Esophagus (tissue), 2 donors: Measurements from ENCODE around the gene TMEM121. TPM values are rescaled to one million over a fixed set of nuclear protein-coding genes. Genes with fewer than 3 reads are reported as not detected.
"Not testable (repeated sequence)": the region's sequence is repeated elsewhere in the genome, so short reads cannot be mapped to it uniquely, and the experiment has no call there.

Experiments used
- H3K27ac ChIP-seq, 2 donors: one replicate each; pipeline ENCODE4 v1.5.1; 2013; ENCODE audit warnings: low read depth in 2 of 2, mild to moderate bottlenecking in 2 of 2, inconsistent platforms in 1 of 2, low read length in 1 of 2, moderate library complexity in 1 of 2
- H3K27me3 ChIP-seq, 2 donors: one replicate each; pipeline ENCODE4 v1.6.1; 2013; ENCODE audit warnings: low read length in 2 of 2, control low read depth in 1 of 2, mild to moderate bottlenecking in 1 of 2; ENCODE audit not compliant: insufficient read depth in 2 of 2, control insufficient read depth in 1 of 2
- H3K36me3 ChIP-seq, 2 donors: one replicate each; pipeline ENCODE4 v1.6.1; 2013; ENCODE audit warnings: low read length in 1 of 2; ENCODE audit not compliant: control insufficient read depth in 2 of 2, insufficient read depth in 2 of 2
- H3K4me1 ChIP-seq, 2 donors: one replicate each; pipeline ENCODE4 v1.6.1; 2013; ENCODE audit warnings: low read length in 1 of 2; ENCODE audit not compliant: control insufficient read depth in 2 of 2, insufficient read depth in 2 of 2
- H3K4me3 ChIP-seq, 2 donors: one replicate each; pipeline ENCODE4 v1.5.1; 2013; ENCODE audit warnings: low read length in 2 of 2, mild to moderate bottlenecking in 2 of 2, low read depth in 1 of 2, moderate library complexity in 1 of 2
- H3K9me3 ChIP-seq, 2 donors: one replicate each; pipeline ENCODE4 v1.6.1; 2013; ENCODE audit warnings: mild to moderate bottlenecking in 2 of 2, low read depth in 1 of 2, low read length in 1 of 2, moderate library complexity in 1 of 2; ENCODE audit not compliant: control insufficient read depth in 2 of 2, insufficient read depth in 1 of 2
- WGBS, 2 donors: extraction: QIAGEN DNeasy Blood & Tissue Kit; methylation state at CpG; one replicate each; pipeline ENCODE4 v1.1.7; 2013; 5-methylcytosine and 5-hydroxymethylcytosine counted together
- polyA plus RNA-seq, 2 donors: library from polyadenylated mRNA; stranded (reverse); fragments of 200-250 nt; gene quantifications; one replicate each; pipeline ENCODE4 v1.2.3, GENCODE V29; 2013
- donor health status: healthy with polysubstance abuse.
- donor health status: Bipolar disorder and iron deficiency.

Gene TMEM121
- polyA plus RNA-seq, 2 donors = 0.29 to 1.3 TPM

GRCh38 chr14:105541218-105541875 is 15.0 kb downstream of the TMEM121 start:
- Histone ChIP-seq H3K27ac (no peak overlapping the region), H3K4me1 (peaks cover 0 to 2% of the 10 kb centered on the region in 2 donors), H3K27me3 (no peaks in the 10 kb centered on the region), H3K4me3 (no peak overlapping the region), H3K36me3 (no peaks in the 10 kb centered on the region), H3K9me3 (no peaks in the 10 kb centered on the region)
- 78 to 82% methylated on average over 19 of the region's 19 CpGs for WGBS, 2 donors

DNA sequence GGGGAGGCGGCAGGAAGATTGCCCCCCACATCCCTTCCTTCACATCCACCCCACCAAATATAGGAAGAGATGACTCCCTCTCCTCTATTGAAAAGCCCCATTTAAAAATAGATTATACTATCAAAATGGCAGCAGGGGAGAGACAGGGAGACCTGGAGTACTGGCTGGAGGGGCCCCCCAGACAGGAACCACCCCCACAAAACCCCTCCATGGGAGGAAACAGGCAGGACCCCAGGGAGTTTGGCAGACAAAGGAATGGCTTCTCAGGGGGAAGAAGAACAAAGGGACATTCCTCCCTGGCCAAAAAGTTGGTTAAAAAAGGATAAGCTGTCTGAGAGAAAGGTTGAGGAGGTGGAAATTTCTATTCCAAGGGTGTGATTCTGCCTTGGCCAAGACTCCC is 19.3 kb downstream of the TMEM121 start:
- H3K36me3 ChIP-seq = not testable (repeated sequence)
- 54 to 59% methylated on average over 1 of the region's 1 CpG for WGBS, 2 donors

DNA sequence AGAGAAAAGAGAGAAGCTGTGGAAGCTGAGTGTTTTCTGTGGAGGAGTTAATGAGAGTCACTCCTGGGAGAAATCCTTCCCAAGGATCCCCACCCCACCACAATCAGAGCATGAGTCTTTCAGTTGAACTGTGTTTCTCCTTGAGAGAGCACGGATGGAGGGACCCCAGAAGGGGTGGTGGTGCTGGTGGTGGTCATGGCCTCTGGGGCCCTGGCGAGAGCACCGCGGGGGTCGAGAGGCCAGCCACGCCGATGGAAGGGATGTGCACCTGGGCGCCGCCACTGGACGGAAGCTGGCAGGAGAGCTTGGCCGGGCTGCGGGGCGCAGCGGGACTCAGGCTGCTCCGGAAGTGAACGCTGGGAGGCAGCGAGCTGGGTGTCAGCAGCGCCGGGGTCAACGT is 20.0 kb downstream of the TMEM121 start:
- WGBS, 2 donors = 86 to 94% methylated on average over 6 to 10 of the region's 20 CpGs

More for the DNA sequence above, 19.3 kb downstream of the TMEM121 start:
- H3K27ac ChIP-seq, H3K4me1 ChIP-seq, H3K27me3 ChIP-seq, H3K9me3 ChIP-seq, H3K4me3 ChIP-seq: not testable (repeated sequence)

GRCh38 chr14:105547072-105547471 is 20.7 kb downstream of the TMEM121 start:
- H3K27me3 ChIP-seq, H3K36me3 ChIP-seq, H3K4me1 ChIP-seq, H3K27ac ChIP-seq, H3K9me3 ChIP-seq, H3K4me3 ChIP-seq: not testable (repeated sequence)
- 95% methylated on average over 15 to 19 of the region's 24 CpGs for WGBS, 2 donors

More for the DNA sequence above, 20.0 kb downstream of the TMEM121 start:
- not testable (repeated sequence) for H3K36me3 ChIP-seq, H3K4me3 ChIP-seq, H3K9me3 ChIP-seq, H3K27ac ChIP-seq, H3K27me3 ChIP-seq, H3K4me1 ChIP-seq

DNA sequence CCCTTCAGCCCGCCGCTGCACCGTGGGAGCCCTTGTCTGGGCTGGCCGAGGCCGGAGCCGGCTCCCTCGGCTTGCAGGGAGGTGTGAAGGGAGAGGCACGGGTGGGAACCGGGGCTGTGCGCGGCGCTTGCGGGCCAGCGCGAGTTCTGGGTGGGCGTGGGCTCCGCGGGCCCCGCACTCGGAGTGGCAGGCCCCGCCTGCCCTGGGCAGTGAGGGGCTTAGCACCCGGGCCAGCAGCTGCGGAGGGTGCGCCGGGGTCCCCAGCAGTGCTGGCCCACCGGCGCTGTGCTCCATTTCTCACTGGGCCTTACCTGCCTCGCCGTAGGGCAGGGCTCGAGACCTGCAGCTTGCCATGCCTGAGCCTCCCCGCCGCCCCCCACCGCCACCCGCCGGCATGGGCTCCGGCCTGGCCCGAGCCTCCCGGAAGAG is 21.4 kb downstream of the TMEM121 start:
- Histone ChIP-seq H3K4me3 (no peak overlapping the region), H3K27me3 (no peaks in the 10 kb centered on the region), H3K9me3 (no peaks in the 10 kb centered on the region), H3K36me3 (no peaks in the 10 kb centered on the region), H3K27ac (no peak overlapping the region), H3K4me1 (no peaks in the 10 kb centered on the region)
- WGBS, 2 donors = 96 to 97% methylated on average over 32 to 38 of the region's 38 CpGs

DNA sequence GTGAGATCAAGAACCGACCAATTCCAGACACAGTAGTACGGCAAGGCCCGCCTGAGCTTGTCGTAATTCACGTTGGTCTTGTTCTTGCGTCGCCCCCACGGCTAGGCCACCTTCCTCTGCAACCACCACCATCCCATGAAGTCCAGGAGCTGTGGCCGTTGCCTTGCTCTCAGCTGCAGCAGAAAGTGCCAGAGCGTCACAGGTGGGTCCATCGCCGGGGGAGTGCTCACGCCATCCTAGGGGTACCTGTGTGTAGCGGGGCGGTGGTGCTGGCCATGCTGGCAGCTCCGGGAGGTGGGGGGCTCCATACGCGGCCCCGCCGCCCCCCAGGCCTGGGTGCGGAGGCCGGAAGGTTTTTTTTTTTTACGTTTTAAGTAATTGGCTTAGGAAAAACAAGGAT is 23.1 kb downstream of the TMEM121 start:
- no peak overlapping the region for H3K27ac ChIP-seq
- no peaks in the 10 kb centered on the region for H3K4me1 ChIP-seq
- H3K27me3 ChIP-seq = no peaks in the 10 kb centered on the region
- H3K36me3 ChIP-seq = no peaks in the 10 kb centered on the region
- no peaks in the 10 kb centered on the region for H3K9me3 ChIP-seq
- WGBS, 2 donors = 89 to 94% methylated on average over 23 of the region's 23 CpGs
- H3K4me3 ChIP-seq = no peak overlapping the region

- Histone ChIP-seq H3K4me1 (no peaks in the 10 kb centered on the region), H3K27me3 (no peaks in the 10 kb centered on the region), H3K36me3 (no peaks in the 10 kb centered on the region), H3K27ac (no peak overlapping the region), H3K9me3 (no peaks in the 10 kb centered on the region), H3K4me3 (no peak overlapping the region)
- 84 to 90% methylated on average over 6 of the region's 6 CpGs for WGBS, 2 donors
These were observed 27.6 kb downstream of the TMEM121 start for GRCh38 chr14:105554022-105554421.

DNA sequence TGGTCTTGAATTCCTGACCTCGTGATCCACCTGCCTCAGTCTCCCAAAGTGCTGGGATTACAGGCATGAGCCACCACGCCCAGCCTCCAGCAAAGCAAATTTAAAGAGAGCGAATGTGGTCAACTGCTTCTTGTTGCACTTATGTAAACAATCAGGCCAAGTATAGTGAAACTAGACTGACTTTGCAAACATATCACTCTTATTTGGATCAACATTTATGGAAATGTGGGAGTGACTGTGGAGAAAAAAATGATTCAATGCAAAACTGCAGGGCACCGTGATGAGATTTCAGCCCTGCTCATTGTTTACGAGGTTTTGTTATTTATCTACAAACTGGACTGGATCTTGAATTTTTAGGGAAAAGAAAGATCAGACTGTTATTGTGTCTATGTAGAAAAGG is 28.1 kb downstream of the TMEM121 start:
- WGBS, 2 donors = 73 to 76% methylated on average over 5 of the region's 5 CpGs
- no peaks in the 10 kb centered on the region for H3K4me1 ChIP-seq

DNA sequence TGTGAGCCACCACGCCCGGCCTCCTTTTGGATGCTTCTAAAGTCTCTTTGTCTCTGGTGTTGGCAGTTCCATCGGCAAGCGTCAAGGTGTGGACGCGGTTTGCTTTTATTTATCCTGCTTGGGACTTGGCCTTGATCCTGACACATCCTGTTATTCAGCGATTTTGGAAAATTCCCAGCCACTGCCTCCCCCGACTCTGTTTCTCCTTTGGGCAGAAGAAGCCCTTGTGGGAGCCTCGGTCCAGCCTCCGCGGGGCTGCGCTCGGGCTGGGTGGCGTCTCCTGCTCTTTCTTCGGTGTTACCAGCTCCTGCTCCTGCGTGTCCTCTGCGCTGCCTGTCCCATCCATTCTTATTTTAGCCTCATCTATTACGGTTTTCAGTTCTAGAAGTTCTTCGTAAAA is 31.3 kb downstream of the TMEM121 start:
- H3K9me3 ChIP-seq, H3K4me3 ChIP-seq, H3K36me3 ChIP-seq, H3K4me1 ChIP-seq, H3K27me3 ChIP-seq, H3K27ac ChIP-seq: not testable (repeated sequence)
- WGBS, 2 donors = 70 to 80% methylated on average over 19 of the region's 19 CpGs

More for the DNA sequence above, 28.1 kb downstream of the TMEM121 start:
- Histone ChIP-seq H3K27ac (no peak overlapping the region), H3K9me3 (no peaks in the 10 kb centered on the region), H3K36me3 (no peaks in the 10 kb centered on the region), H3K27me3 (no peaks in the 10 kb centered on the region), H3K4me3 (no peak overlapping the region)

- not testable (repeated sequence) for H3K4me1 ChIP-seq, H3K4me3 ChIP-seq, H3K27me3 ChIP-seq, H3K9me3 ChIP-seq, H3K27ac ChIP-seq, H3K36me3 ChIP-seq
- 75 to 80% methylated on average over 14 to 20 of the region's 28 CpGs for WGBS, 2 donors
These were observed 32.2 kb downstream of the TMEM121 start for GRCh38 chr14:105558449-105559154.
